Activated CD4-positive, CD25-positive, alpha-beta regulatory T cell (primary cell): ENCODE results near the gene DEF6.
"Not testable (repeated sequence)": the region's sequence is repeated elsewhere in the genome, so short reads cannot be mapped to it uniquely, and the experiment has no call there.

Experiments
- DNase-seq, 4 experiments: peaks; one replicate each; lab custom pipeline; 2025; lab: John Stamatoyannopoulos, UW

DEF6 gene

DNA sequence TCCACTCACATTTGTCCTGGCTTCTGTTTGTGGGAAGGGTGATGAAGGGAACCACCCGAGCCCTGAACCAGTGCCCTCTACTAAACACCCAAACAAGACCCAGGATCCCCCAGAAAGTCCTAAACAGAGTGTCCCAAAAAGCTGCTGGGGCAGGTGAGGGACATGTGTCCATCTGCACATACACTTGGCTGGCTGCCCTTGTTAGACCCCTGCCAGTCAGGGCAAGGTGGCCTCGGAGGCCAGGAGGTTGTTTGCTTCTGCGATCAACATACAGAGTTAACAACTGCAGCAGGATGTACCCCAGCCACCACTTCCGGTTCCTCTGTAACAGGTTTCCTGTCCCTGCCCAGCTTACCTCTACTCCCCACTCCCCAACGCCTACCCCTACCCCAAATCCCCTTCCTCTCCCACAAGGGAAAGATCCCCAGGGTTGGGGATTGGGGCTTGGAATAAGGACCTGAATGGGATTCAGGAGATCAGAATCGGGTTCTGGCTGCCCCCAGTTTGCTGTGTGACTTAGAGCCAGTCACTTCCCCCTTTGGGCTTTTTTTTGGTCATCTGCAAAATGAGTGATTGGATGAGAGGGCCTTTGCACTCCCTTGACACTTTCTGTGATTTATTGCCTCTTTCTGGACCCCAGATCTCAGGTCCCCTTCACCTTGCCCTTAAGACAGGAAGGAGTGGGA is 13.9 kb downstream of the DEF6 start:
- DNase-seq = peak in 2 of 4 experiments; percentile 47 to 59

- DNase-seq = no peak
These were observed 14.6 kb downstream of the DEF6 start for GRCh38 chr6:35312076-35312800.

DNA sequence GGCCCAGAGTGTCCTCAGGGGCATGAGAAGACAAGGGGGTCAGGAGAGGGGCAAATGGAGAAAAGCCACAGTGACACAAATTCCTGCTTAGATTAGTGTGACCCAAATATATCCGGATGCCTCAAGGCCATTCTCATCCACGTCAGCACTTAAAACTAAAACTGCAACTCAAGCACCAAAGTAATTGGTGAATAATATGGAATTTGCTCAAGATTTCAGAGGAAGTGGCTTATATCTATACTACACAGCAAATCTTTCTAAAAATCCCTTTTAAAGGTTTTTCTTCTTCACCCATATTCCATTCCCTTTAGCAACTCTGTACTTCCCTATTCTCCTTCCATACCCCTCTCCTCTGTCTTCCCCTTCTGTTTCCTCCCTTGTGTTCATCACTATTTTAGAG is 15.2 kb downstream of the DEF6 start:
- no peak for DNase-seq

GRCh38 chr6:35317483-35318195 is 20.0 kb downstream of the DEF6 start:
- DNase-seq = no peak

GRCh38 chr6:35318196-35319171 is 20.9 kb downstream of the DEF6 start:
- no peak for DNase-seq

DNA sequence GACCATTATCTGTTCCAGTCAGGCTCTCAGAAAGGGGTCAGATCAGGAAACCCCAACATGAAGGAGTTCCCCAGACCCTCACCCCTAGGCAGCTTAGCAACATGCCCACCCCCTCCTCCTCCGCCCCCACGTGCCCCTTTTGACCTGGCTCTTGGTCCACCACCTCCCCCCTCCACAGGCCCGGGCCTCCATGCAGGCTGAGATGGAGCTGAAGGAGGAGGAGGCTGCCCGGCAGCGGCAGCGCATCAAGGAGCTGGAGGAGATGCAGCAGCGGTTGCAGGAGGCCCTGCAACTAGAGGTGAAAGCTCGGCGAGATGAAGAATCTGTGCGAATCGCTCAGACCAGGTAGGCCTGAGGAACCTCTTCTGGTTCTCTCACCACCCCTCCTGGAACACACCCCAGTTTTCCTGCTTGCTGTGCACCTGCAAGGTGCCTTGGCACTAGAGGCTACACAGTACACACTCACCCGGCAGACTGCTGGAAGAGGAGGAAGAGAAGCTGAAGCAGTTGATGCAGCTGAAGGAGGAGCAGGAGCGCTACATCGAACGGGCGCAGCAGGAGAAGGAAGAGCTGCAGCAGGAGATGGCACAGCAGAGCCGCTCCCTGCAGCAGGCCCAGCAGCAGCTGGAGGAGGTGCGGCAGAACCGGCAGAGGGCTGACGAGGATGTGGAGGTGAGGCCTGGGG is 21.9 kb downstream of the DEF6 start:
- DNase-seq = no peak

- DNase-seq = no peak
These were observed 22.4 kb downstream of the DEF6 start for GRCh38 chr6:35320031-35320410.

- no peak for DNase-seq
These were observed 23.5 kb downstream of the DEF6 start for GRCh38 chr6:35321091-35321490.

GRCh38 chr6:35327349-35328027 is 29.9 kb downstream of the DEF6 start:
- DNase-seq = peak; percentile 26 to 57 (median 50)

- DNase-seq = no peak
These were observed 30.6 kb downstream of the DEF6 start for GRCh38 chr6:35328108-35328723.

- not testable (repeated sequence) for DNase-seq
These were observed 31.3 kb downstream of the DEF6 start for GRCh38 chr6:35328965-35329364.

GRCh38 chr6:35330541-35331119 is 33.0 kb downstream of the DEF6 start:
- DNase-seq = no peak

DNA sequence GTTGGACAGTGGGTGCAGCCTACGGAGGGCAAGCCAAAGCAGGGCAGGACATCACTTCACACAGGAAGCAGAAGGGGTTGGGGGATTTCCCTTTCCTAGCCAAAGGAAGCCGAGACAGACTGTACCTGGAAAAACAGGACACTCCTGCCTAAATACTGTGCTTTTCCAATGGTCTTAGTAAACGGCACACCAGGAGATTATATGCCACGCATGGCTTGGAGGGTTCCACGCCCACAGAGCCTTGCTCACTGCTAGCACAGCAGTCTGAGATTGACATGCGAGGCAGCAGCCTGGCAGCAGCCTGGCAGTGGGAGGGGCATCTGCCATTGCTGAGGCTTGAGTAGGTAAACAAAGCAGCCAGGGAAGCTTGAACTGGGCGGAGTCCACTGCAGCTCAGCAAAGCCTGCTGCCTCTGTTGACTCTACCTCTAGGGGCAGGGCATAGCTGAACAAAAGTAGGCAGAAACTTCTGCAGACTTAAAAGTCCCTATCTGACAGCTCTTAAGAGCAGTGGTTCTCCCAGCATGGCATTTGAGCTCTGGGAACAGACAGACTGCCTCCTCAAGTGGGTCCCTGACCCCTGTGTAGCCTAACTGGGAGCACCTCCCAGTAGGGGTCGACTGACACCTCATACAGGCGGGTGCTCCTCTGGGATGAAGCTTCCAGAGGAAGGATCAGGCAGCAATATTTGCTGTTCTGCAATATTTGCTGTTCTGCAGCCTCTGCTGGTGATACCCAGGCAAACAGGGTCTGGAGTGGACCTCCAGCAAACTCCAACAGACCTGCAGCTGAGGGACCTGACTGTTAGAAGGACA is 34.7 kb downstream of the DEF6 start:
- DNase-seq = peak in 2 of 4 experiments; percentile 29 to 39

GRCh38 chr6:35341557-35341956 is 43.9 kb downstream of the DEF6 start:
- DNase-seq = no peak

DNA sequence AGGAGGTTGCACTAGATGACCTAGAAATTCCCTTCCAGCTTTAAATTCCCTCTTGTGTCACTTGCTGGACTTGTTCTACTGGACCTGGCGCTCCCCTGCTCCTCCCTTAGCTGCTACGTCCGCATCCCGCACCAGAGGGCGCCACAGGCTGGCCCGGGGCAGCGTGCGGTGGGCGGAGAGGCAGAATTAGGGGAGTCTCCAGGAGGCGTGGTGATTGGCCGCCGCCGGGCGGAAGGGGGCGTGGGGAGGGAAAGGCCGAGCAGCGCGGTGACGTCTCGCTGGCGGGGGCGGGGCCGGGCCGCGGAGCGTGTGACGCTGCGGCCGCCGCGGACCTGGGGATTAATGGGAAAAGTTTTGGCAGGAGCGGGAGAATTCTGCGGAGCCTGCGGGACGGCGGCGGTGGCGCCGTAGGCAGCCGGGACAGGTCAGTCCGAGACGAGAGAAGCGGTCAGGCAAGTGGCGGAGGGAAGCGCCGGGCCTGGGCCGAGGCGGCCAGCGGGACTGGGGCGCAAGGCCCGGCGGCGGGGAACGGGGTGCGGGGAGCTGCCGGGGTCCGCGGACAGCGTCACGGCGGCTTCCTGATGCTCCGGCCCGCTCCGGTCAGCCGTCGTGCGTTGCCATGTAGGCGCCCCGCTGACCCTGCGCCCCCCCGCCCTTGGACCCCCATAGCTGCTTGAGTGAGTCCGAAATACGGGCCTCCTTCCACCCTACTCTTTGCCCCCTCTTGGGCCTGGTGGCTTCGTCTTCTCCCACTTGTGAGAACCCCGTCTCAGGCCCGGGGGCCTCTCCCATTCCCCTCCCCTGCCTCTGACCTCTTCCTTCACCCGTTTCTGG is 44.9 kb downstream of the DEF6 start, which contains the start of gene PPARD:
Gene PPARD, plus strand, starts transcription at position 301 of the 834 bp plus-strand sequence. CDS start 68,530 bp downstream, outside the sequence.
- peak; percentile 95 to 98 (median 97) for DNase-seq

- DNase-seq = no peak
These were observed 45.6 kb downstream of the DEF6 start for GRCh38 chr6:35343092-35343834.
